HG03442 (cell line): Measurements from ENCODE around the gene STAT5B.
"Not testable (repeated sequence)": the region's sequence is repeated elsewhere in the genome, so short reads cannot be mapped to it uniquely, and the experiment has no call there.

Experiments
- ATAC-seq: cut with Tn5 transposase; IDR thresholded peaks from one replicate; pipeline ENCODE4 v1.9.1; 2021; ENCODE audit warnings: mild to moderate bottlenecking, moderate library complexity; ENCODE audit not compliant: unreplicated experiment

Gene STAT5B

GRCh38 chr17:42271006-42271778 lies 5.0 kb downstream of the STAT5B start:
- ATAC-seq = no peak

- ATAC-seq = no peak
These were observed 5.6 kb downstream of the STAT5B start for GRCh38 chr17:42270596-42270995.

GRCh38 chr17:42270170-42270535 lies 6.0 kb downstream of the STAT5B start:
- ATAC-seq = no peak

- ATAC-seq = no peak
These were observed 8.0 kb downstream of the STAT5B start for GRCh38 chr17:42268236-42268635.

GRCh38 chr17:42266918-42267766 lies 9.0 kb downstream of the STAT5B start:
- ATAC-seq = no peak

GRCh38 chr17:42266462-42266861 lies 9.7 kb downstream of the STAT5B start:
- no peak for ATAC-seq

GRCh38 chr17:42264366-42264765 lies 11.8 kb downstream of the STAT5B start:
- ATAC-seq = not testable (repeated sequence)

GRCh38 chr17:42260318-42260717 lies 15.9 kb downstream of the STAT5B start:
- no peak for ATAC-seq

- ATAC-seq = no peak
These were observed 20.7 kb downstream of the STAT5B start for GRCh38 chr17:42255445-42255844.

- no peak for ATAC-seq
These were observed 22.6 kb downstream of the STAT5B start for GRCh38 chr17:42253578-42253977.

GRCh38 chr17:42252597-42253550 lies 23.3 kb downstream of the STAT5B start:
- no peak for ATAC-seq

GRCh38 chr17:42251115-42251514 lies 25.1 kb downstream of the STAT5B start:
- no peak for ATAC-seq

GRCh38 chr17:42249681-42250446 lies 26.3 kb downstream of the STAT5B start:
- ATAC-seq = no peak

- peak; percentile 69 for ATAC-seq
These were observed 27.6 kb downstream of the STAT5B start for GRCh38 chr17:42248351-42249179.

- ATAC-seq = no peak
These were observed 28.5 kb downstream of the STAT5B start for GRCh38 chr17:42247734-42248133.

GRCh38 chr17:42246515-42246914 lies 29.7 kb downstream of the STAT5B start:
- no peak for ATAC-seq

GRCh38 chr17:42245183-42245582 lies 31.0 kb downstream of the STAT5B start:
- ATAC-seq = not testable (repeated sequence)

GRCh38 chr17:42244116-42244515 lies 32.1 kb downstream of the STAT5B start:
- not testable (repeated sequence) for ATAC-seq

- ATAC-seq = no peak
These were observed 32.7 kb downstream of the STAT5B start for GRCh38 chr17:42243493-42243982.
